A673 (cell line): ENCODE data around the gene WNK1. TPM values are rescaled to one million over a fixed set of nuclear protein-coding genes. Genes with fewer than 3 reads are reported as not detected.

Experiments
- BruUV-seq: library from RNA; stranded (reverse); fragments of 400-500 nt; replicated peaks from 2 replicates; lab custom pipeline; 2021; lab: Mats Ljungman, UMichigan
- CTCF ChIA-PET: fragments of 300-600 bp; sonication (Branson Sonifier 250); formaldehyde crosslinking; loops from one replicate; lab custom pipeline; 2022; ENCODE audit warnings: antibody characterized with exemption; lab: Charles Lee
- POLR2A ChIA-PET: fragments of 300-600 bp; sonication (Branson Sonifier 250); formaldehyde crosslinking; loops from one replicate; lab custom pipeline; 2022; ENCODE audit warnings: antibody characterized with exemption; ENCODE audit not compliant: low non-redundant PET; lab: Charles Lee
- DNase-seq: peaks from one replicate; pipeline ENCODE4 v3.0.0-alpha.2; 2015; ENCODE audit warnings: low spot score
- H3K27ac ChIP-seq: fragments of 200-600 bp; sonication (generic); 2 replicates; pipeline ENCODE4 v1.5.1; 2016; ENCODE audit warnings: mixed run types, low read depth, mild to moderate bottlenecking, mixed read lengths, antibody characterized with exemption, low read length; ENCODE audit not compliant: poor library complexity, severe bottlenecking
- H3K27me3 ChIP-seq: fragments of 200-600 bp; sonication (generic); replicated peaks from 2 replicates; pipeline ENCODE4 v1.6.1; 2017; ENCODE audit warnings: mixed run types, low read depth, mild to moderate bottlenecking, mixed read lengths, antibody characterized with exemption, low read length; ENCODE audit not compliant: insufficient read depth, poor library complexity
- H3K36me3 ChIP-seq: fragments of 200-600 bp; sonication (generic); 2 replicates; pipeline ENCODE4 v1.6.1; 2016; ENCODE audit warnings: mixed run types, mild to moderate bottlenecking, mixed read lengths, antibody characterized with exemption, low read length; ENCODE audit not compliant: insufficient read depth, poor library complexity, severe bottlenecking
- H3K4me1 ChIP-seq: fragments of 200-600 bp; sonication (generic); 2 replicates; pipeline ENCODE4 v1.6.1; 2017; ENCODE audit warnings: mixed run types, mild to moderate bottlenecking, mixed read lengths, antibody characterized with exemption, low read length; ENCODE audit not compliant: insufficient read depth, poor library complexity, severe bottlenecking
- H3K4me3 ChIP-seq: fragments of 200-600 bp; sonication (generic); 2 replicates; pipeline ENCODE4 v1.5.1; 2016; ENCODE audit warnings: low read depth, mixed run types, mild to moderate bottlenecking, mixed read lengths, low read length; ENCODE audit not compliant: poor library complexity, severe bottlenecking
- H3K9me3 ChIP-seq: fragments of 200-600 bp; sonication (generic); 2 replicates; pipeline ENCODE4 v1.6.1; 2016; ENCODE audit warnings: mixed run types, low read depth, mild to moderate bottlenecking, mixed read lengths, antibody characterized with exemption, low read length; ENCODE audit not compliant: poor library complexity, severe bottlenecking
- EZH2 ChIP-seq: fragments of 200-600 bp; sonication (generic); IDR thresholded peaks from 2 replicates; pipeline ENCODE4 v1.6.1; 2017; ENCODE audit warnings: borderline replicate concordance, low read depth, mild to moderate bottlenecking, mixed read lengths, antibody characterized with exemption, low read length; ENCODE audit not compliant: poor library complexity, severe bottlenecking
- intact Hi-C: fragments of 100-400 bp; cut with micrococcal nuclease; formaldehyde crosslinking; loops from one replicate; pipeline ENCODE4 v1.10.0; 2022; ENCODE audit not compliant: unreplicated experiment
- total RNA-seq: library from RNA; stranded (reverse); gene quantifications from 2 replicates; pipeline ENCODE4 v1.2.3, GENCODE V29; 2021
- TF ChIP-seq, protein P1 (sequence below): fragments of 300-800, 200-600 bp; sonication (generic); conservative IDR thresholded peaks from 2 replicates; pipeline ENCODE4 v1.5.1; 2017; ENCODE audit warnings: low read depth, mild to moderate bottlenecking, antibody characterized with exemption, low read length, moderate library complexity, mixed read lengths

Gene WNK1
- total RNA-seq, 1 experiment from 2014 or later: 161 TPM

DNA sequence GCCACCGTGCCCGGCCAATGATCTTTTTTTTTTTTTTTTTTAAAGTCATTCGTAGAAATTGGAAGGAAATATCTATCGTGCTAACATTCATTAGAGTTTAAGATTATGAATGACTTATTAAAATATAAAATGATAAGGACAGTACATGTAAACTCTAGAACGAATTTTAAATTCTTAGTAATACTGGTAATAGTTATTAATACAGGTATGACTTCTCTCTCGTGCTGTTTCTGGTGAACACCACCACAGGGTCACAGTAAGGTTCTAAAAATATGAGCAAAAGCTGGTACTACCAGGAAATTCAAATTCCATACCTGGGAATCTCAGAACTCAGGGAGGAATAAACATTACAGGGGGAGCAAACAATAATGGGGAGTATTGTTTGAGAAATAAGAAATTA is 26.2 kb downstream of the WNK1 start:
- intact Hi-C loops: no loop called here
- CTCF ChIA-PET: no interaction called here
- POLR2A ChIA-PET: no interaction called here

DNA sequence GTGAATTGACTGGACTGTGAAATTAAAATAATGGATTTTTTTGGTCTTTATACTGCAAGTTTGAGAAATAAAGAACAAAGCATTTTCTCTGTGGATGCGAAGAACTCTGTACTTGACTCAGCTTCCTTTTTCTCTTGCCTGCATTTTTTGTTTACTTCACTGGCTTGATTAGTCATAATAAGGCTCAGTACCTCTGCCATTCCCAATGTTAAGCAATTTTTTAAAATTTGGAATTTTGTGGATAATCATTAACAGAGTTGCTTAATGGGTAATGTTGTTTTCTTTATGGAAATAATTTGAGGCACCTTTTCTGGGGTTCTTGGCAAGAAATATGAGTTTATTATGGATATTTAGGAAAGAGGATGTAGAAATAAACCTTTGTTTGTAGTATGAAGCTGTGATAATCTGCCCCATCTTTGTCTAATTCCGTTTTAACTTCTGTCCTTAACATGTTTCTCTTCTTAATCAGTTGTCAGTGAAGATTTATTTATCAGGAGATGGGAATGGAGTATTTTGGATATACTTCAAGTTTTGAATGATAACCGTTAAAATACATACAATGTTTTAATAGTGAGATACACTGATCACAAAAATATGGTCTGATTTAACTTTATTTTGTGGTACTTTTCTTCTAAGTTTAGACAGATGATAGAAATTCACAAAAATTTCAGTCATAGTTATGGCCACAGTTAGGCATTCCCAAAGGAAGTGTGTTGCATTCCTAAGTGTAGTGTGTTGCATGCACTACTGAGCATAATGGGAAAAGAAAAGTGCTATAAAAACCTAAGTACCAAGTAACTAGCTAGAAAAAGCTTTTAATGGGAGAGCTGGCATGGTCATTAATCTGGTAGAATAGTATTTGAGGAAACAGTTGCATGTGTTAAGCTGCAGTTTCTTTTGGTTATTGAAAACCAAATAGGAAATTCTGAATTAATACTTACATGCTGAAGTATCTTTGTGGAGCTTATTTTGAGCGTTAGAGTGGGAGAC is 27.7 kb downstream of the WNK1 start:
- H3K4me3 ChIP-seq: peak overlapping the region; percentile 4
- peak overlapping the region; percentile 53 for H3K27ac ChIP-seq
- H3K27me3 ChIP-seq: no peaks in the 10 kb centered on the region
- no peaks in the 10 kb centered on the region for H3K36me3 ChIP-seq
- no peaks in the 10 kb centered on the region for H3K9me3 ChIP-seq
- POLR2A ChIA-PET: no interaction called here
- intact Hi-C loops: no loop called here
- DNase-seq: peak; percentile 72
- H3K4me1 ChIP-seq: peaks cover 34% of the 10 kb centered on the region
- TF ChIP-seq, protein P1, sequence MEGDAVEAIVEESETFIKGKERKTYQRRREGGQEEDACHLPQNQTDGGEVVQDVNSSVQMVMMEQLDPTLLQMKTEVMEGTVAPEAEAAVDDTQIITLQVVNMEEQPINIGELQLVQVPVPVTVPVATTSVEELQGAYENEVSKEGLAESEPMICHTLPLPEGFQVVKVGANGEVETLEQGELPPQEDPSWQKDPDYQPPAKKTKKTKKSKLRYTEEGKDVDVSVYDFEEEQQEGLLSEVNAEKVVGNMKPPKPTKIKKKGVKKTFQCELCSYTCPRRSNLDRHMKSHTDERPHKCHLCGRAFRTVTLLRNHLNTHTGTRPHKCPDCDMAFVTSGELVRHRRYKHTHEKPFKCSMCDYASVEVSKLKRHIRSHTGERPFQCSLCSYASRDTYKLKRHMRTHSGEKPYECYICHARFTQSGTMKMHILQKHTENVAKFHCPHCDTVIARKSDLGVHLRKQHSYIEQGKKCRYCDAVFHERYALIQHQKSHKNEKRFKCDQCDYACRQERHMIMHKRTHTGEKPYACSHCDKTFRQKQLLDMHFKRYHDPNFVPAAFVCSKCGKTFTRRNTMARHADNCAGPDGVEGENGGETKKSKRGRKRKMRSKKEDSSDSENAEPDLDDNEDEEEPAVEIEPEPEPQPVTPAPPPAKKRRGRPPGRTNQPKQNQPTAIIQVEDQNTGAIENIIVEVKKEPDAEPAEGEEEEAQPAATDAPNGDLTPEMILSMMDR: no peak
- no peak for TF ChIP-seq EZH2
- BruUV-seq: no TSS peak
- CTCF ChIA-PET: interaction anchor here (0.6 kb wide), 1 partner anchor 338 kb away, joined by 3 read pairs; no protein-coding TSS in a partner anchor

More for the DNA sequence above, 26.2 kb downstream of the WNK1 start:
- no peaks in the 10 kb centered on the region for H3K36me3 ChIP-seq
- H3K27ac ChIP-seq: no peak overlapping the region
- no peak overlapping the region for H3K4me3 ChIP-seq
- H3K9me3 ChIP-seq: no peaks in the 10 kb centered on the region
- TF ChIP-seq, protein P1: no peak
- TF ChIP-seq EZH2: no peak
- H3K4me1 ChIP-seq: peaks cover 40% of the 10 kb centered on the region
- H3K27me3 ChIP-seq: no peaks in the 10 kb centered on the region
- no TSS peak for BruUV-seq
- no peak for DNase-seq

DNA sequence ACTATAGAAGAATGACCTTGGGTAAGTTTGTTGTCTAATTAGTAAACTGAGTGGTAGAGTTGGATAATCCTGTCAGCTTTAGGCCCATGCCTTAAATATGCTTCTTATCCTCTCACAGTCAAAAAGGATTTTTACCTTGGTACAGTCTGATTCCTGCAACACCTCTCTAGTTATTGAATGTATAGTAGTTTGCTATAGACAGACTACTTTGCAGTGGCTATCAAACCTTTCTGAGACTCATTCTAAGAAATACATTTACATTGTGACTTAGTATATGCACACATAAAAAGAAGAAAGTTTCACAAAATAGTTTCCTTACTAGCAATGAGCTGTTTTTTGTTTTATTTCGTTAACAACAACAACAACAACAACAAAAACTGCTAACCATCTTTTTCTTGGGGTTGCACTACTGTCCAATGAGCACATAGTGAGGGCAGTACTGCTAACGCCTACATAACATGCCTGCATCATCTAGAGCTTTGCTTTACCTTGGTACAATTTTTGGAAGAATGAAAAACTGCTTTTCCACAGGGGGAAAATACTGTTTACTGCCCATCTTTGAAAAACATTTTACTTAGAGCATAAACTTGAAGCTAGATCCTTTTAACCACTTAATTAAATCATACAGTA is 28.5 kb downstream of the WNK1 start:
- CTCF ChIA-PET: interaction anchor here (0.6 kb wide), 1 partner anchor 337 kb away, joined by 3 read pairs; no protein-coding TSS in a partner anchor
- POLR2A ChIA-PET: no interaction called here

More for the DNA sequence above, 28.5 kb downstream of the WNK1 start:
- H3K27ac ChIP-seq: peak overlapping the region; percentile 53
- DNase-seq: no peak
- intact Hi-C loops: no loop called here
- peaks cover 34% of the 10 kb centered on the region for H3K4me1 ChIP-seq
- peak overlapping the region; percentile 4 for H3K4me3 ChIP-seq
- no peak for TF ChIP-seq EZH2
- TF ChIP-seq, protein P1: no peak
- BruUV-seq: no TSS peak
- no peaks in the 10 kb centered on the region for H3K36me3 ChIP-seq
- no peaks in the 10 kb centered on the region for H3K27me3 ChIP-seq
- no peaks in the 10 kb centered on the region for H3K9me3 ChIP-seq
